ENCODE measurements around the gene PRTN3.

Gene PRTN3

DNA sequence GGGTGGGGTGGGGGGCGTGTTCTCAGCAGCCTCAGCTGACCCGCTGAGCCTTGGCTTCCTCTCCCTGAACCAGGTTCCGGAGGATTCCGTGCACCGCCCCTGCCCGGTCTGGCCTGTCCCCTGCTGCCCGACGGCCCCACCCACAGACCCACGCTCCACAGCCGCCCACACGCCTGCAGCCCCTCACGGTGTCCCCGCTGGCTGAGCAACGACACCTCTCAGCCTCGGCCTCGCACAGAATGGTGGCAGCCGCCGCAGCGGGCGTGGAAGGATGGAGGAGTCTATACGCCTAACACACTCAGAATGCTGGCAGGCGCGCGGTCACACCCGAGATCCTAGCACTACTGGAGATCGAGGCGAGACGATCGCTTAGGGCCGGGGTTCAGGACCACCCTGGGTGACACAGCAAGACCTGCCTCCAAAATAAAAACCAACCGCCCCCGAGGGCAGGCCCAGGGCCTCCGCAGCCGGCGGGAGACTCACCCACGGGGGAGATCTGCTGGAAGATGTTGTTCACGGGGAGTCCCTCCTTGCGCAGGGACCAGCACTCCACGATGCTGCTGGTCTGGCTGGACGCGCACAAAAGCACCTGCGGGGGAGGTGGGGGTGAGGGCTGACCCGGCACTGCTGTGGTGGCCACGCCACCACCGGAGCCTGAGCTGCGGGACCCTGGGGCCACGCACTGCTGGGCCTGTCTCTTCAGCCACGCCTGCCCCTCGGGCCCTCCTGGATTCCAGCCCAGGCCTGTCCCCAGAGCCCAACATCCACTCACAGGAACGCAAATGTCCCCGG, 43.8 kb downstream of the PRTN3 start:
- TF ChIP-seq, protein P1, sequence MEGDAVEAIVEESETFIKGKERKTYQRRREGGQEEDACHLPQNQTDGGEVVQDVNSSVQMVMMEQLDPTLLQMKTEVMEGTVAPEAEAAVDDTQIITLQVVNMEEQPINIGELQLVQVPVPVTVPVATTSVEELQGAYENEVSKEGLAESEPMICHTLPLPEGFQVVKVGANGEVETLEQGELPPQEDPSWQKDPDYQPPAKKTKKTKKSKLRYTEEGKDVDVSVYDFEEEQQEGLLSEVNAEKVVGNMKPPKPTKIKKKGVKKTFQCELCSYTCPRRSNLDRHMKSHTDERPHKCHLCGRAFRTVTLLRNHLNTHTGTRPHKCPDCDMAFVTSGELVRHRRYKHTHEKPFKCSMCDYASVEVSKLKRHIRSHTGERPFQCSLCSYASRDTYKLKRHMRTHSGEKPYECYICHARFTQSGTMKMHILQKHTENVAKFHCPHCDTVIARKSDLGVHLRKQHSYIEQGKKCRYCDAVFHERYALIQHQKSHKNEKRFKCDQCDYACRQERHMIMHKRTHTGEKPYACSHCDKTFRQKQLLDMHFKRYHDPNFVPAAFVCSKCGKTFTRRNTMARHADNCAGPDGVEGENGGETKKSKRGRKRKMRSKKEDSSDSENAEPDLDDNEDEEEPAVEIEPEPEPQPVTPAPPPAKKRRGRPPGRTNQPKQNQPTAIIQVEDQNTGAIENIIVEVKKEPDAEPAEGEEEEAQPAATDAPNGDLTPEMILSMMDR (IDR thresholded peaks at IDR 0.05; ENCODE audit: borderline replicate concordance, insufficient read depth, low read depth, low read length), result no peak
- H3K4me3 ChIP-seq (ENCODE audit: low read depth, low read length), result no peak overlapping the region

DNA sequence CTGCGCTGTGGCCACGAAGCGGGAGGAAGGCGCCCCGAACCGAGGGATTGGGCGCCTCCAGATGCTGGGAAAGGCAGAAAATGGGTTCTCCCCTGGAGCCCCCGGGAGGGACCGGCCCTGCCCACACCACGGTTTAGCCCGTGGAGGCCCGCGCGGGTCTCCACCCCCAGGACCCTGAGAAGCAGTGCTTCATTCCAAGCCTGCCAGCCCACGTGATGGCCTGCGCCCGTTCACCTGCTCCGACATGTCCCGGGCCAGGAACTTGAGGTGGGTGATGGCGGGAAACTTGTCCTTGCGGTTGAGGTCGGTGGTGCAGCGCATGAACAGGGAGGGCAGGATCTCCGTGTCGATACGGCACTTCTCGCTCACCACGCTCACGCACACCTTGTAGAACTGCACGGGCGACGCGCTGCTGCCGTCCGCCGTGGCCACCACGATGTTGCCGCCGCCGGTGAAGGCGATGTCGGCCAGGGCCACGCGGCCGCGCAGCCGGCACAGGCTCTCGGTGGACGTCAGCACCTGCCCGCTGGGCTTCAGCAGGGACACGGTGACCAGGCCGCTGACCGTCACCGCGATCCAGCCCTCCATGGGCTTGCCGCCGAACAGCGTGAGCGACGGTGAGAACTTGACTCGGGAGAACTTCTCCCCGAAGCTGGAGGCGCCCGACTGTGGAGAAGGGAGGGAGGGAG, 44.9 kb downstream of the PRTN3 start:
- TF ChIP-seq, protein P1 (IDR thresholded peaks at IDR 0.05; ENCODE audit: borderline replicate concordance, insufficient read depth, low read depth, low read length), result no peak

DNA sequence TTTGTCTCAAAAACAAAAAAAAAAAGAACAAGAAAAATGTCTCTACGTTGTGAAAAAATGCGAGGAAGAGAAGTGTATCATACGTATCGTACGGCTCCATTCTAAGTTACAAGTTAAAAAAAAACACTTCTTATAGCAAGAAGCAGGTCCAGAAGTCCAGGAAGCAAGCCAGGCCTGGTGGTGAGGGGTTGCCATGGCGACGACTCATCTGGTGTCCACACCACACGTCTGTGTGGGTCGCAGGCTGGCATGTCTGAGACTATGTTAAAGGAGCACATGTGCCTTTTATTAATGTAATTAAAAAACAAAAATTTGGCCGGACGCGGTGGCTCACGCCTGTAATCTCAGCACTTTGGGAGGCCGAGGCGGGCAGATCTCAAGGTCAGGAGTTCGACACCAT, 46.3 kb downstream of the PRTN3 start:
- H3K4me3 ChIP-seq (ENCODE audit: low read depth, low read length), result no peak overlapping the region
- TF ChIP-seq, protein P1 (IDR thresholded peaks at IDR 0.05; ENCODE audit: borderline replicate concordance, insufficient read depth, low read depth, low read length), result no peak

More for the DNA sequence above, 44.9 kb downstream of the PRTN3 start:
- H3K4me3 ChIP-seq (ENCODE audit: low read depth, low read length), result no peak overlapping the region

GRCh38 chr19:887599-887998, 46.8 kb downstream of the PRTN3 start:
- TF ChIP-seq, protein P1 (IDR thresholded peaks at IDR 0.05; ENCODE audit: borderline replicate concordance, insufficient read depth, low read depth, low read length), result no peak

DNA sequence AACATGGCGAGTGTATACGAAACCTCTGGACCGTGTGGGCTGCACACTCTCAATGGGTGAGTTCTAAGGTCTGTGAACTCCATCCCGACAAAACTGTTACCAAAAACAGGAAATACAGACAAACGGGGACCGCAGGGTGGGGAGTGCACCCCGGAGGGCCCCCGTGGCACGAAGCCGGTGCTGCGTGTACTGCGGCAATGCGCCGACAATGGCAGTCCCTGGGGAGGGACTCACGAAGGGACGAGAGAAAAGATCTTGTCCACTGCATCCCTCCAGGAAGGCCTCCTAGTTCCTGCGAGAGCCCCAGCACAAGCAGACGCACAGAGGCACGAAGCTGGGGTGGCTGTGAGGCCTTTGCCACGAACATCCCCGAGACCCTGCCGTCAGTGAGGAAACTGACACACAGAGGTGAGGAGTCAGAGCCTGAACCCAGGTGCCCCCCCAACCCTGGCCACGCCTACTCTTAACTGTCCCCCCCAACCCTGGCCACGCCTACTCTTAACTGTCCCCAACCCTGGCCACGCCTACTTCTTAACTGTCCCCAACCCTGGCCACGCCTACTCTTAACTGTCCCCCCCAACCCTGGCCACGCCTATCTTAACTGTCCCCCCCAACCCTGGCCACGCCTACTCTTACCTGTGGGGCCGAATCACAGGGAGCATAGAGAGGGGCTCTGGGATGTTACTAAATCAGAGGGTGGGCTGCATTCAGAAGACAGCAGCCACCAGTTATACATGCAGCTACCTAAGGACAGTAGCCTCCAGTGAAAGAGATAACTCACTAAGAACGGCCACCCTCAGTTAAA, 48.0 kb downstream of the PRTN3 start:
- TF ChIP-seq, protein P1 (IDR thresholded peaks at IDR 0.05; ENCODE audit: borderline replicate concordance, insufficient read depth, low read depth, low read length), result no peak
- H3K4me3 ChIP-seq (ENCODE audit: low read depth, low read length), result no peak overlapping the region

More at GRCh38 chr19:887599-887998, 46.8 kb downstream of the PRTN3 start:
- no peak overlapping the region for H3K4me3 ChIP-seq (ENCODE audit: low read depth, low read length)

- TF ChIP-seq, protein P1 (IDR thresholded peaks at IDR 0.05; ENCODE audit: borderline replicate concordance, insufficient read depth, low read depth, low read length), result no peak
- H3K4me3 ChIP-seq (ENCODE audit: low read depth, low read length), result no peak overlapping the region
Observed at GRCh38 chr19:889662-890295, 49.0 kb downstream of the PRTN3 start.
